Large intestine (tissue), 3 donors: ENCODE measurements around the gene KLHL35. TPM values are rescaled to one million over a fixed set of nuclear protein-coding genes. Genes with fewer than 3 reads are reported as not detected.
"Not testable (repeated sequence)": the region's sequence is repeated elsewhere in the genome, so short reads cannot be mapped to it uniquely, and the experiment has no call there.

Source experiments
- DNase-seq, 2 donors: peaks; one replicate each; pipeline versions ENCODE4 v3.0.0 to v3.0.0-alpha.2; 2013
- H3K27ac ChIP-seq: one replicate; pipeline ENCODE4 v1.5.1; 2013; ENCODE audit warnings: low read length
- H3K27me3 ChIP-seq: 2 replicates; pipeline ENCODE4 v1.6.1; 2013; ENCODE audit warnings: low read length; ENCODE audit not compliant: control insufficient read depth, insufficient read depth
- H3K36me3 ChIP-seq: 2 replicates; pipeline ENCODE4 v1.6.1; 2013; ENCODE audit warnings: low read length; ENCODE audit not compliant: control insufficient read depth, insufficient read depth
- H3K4me1 ChIP-seq: one replicate; pipeline ENCODE4 v1.6.1; 2013; ENCODE audit warnings: low read length; ENCODE audit not compliant: control insufficient read depth, insufficient read depth
- H3K4me3 ChIP-seq: one replicate; pipeline ENCODE4 v1.5.1; 2013; ENCODE audit warnings: low read length
- H3K9me3 ChIP-seq: one replicate; pipeline ENCODE4 v1.6.1; 2013; ENCODE audit warnings: mild to moderate bottlenecking, low read depth, low read length, moderate library complexity; ENCODE audit not compliant: control insufficient read depth
- WGBS: methylation state at CpG from one replicate; pipeline ENCODE4 v1.1.5; 2013; ENCODE audit warnings: low lambda C conversion rate; ENCODE audit not compliant: insufficient coverage; 5-methylcytosine and 5-hydroxymethylcytosine counted together
- polyA plus RNA-seq: library from polyadenylated mRNA; unstranded; fragments of 120-200 nt; gene quantifications from one replicate; pipeline ENCODE4 v1.2.1, GENCODE V29; 2013

KLHL35 gene
- polyA plus RNA-seq, 1 donor, result 1.3 TPM

DNA sequence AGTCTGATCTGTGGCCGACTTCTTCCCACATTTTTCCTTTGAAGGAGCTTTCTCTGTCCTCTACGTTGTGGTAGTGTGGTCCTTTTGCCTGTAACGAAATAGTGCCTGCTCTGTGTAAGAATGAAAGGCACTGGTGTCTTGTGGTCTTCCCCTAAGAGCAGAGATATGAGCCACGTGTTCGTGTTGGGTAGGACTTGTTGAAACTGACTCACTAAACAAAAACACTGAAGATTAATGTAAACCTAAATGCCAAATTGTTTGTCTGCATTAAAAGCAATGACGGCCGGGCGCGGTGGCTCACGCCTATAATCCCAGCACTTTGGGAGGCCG, 43.8 kb downstream of the KLHL35 start:
- DNase-seq, result no peak
- no peak overlapping the region for H3K27ac ChIP-seq

DNA sequence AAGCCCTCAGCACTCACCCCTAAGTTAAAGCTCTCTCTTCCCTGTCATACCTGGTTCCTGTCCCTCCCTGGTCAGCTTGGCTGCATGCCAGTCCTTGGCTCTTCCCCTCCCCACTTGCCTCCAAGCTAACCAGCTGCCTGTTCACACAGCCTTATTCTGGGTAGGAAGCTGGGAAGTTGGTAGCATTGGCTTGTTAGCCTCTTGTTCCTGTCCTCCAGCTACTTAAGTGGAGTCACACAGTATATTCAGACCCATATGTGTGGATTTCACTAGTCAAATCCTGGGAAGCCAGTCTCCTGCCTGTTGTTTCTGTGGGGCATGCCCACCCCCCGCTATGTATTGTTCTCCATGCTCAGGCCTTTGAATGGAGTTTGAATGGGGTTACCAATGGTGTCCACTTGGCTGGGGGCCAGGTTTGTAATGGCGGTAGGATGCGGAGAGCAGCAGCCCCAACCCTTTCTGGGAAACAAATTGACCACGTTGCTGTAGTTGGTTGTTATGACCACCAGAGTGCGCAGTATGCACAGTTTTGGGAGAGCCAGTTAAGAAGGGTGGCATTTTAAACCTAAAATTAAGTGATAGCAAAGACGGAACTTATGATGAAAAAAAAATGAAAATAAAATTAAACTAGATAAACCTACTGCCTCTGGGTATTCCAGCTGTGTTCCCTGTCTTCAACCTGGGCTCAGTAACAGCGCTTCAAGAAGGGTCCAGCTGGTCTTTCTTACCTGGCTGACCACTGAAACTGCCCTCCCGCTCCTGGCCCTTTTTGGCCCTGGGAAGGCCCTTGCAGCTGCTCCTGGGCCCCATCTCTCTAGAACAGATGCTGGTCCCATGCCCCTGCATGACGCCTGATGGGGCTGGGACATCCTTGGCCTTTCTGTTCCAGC, 44.4 kb downstream of the KLHL35 start:
- DNase-seq, result peak; percentile 58 to 59

More for the DNA sequence above, 43.8 kb downstream of the KLHL35 start:
- Histone ChIP-seq H3K27me3 (no peaks in the 10 kb centered on the region), H3K9me3 (no peaks in the 10 kb centered on the region), H3K36me3 (no peaks in the 10 kb centered on the region), H3K4me3 (no peak overlapping the region), H3K4me1 (peaks cover 23% of the 10 kb centered on the region)
- WGBS, result no CpG with 5 or more reads among the region's 11 CpGs

DNA sequence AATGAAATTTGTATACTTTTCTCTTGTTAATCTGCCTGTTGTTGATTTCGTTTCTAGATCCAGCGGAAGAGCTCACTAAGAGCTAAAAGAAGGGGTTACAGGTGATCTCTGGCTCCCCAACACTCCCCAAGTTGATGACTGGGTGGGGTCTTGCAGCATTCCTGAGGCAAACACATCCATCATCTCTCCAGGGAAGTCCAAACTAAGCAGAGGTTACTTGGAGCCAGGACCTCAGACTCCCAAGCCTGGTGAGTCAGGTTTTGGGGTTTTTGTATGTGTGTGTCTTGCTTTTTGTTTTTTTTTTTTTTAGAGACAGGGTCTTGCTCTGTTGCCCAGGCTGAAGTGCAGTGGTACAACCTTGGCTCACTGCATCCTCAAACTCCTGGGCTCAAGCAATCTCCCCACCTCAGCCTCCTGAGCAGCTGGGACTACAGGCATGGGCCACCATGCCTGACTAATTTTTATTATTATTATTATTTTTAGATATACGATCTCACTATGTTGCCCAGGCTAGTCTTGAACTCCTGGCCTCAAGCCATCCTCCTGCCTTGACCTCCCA, 45.2 kb downstream of the KLHL35 start:
- no peaks in the 10 kb centered on the region for H3K36me3 ChIP-seq
- DNase-seq, result no peak
- H3K4me1 ChIP-seq, result peaks cover 23% of the 10 kb centered on the region
- H3K4me3 ChIP-seq, result no peak overlapping the region
- H3K9me3 ChIP-seq, result no peaks in the 10 kb centered on the region
- H3K27me3 ChIP-seq, result no peaks in the 10 kb centered on the region
- WGBS, result 100% methylated on average over 1 of the region's 3 CpGs
- H3K27ac ChIP-seq, result peak overlapping the region; percentile 40

More for the DNA sequence above, 44.4 kb downstream of the KLHL35 start:
- 0% methylated on average over 1 of the region's 9 CpGs for WGBS
- Histone ChIP-seq H3K27ac (peak overlapping the region; percentile 16), H3K27me3 (no peaks in the 10 kb centered on the region), H3K4me3 (no peak overlapping the region), H3K36me3 (no peaks in the 10 kb centered on the region), H3K9me3 (no peaks in the 10 kb centered on the region), H3K4me1 (peaks cover 23% of the 10 kb centered on the region)

DNA sequence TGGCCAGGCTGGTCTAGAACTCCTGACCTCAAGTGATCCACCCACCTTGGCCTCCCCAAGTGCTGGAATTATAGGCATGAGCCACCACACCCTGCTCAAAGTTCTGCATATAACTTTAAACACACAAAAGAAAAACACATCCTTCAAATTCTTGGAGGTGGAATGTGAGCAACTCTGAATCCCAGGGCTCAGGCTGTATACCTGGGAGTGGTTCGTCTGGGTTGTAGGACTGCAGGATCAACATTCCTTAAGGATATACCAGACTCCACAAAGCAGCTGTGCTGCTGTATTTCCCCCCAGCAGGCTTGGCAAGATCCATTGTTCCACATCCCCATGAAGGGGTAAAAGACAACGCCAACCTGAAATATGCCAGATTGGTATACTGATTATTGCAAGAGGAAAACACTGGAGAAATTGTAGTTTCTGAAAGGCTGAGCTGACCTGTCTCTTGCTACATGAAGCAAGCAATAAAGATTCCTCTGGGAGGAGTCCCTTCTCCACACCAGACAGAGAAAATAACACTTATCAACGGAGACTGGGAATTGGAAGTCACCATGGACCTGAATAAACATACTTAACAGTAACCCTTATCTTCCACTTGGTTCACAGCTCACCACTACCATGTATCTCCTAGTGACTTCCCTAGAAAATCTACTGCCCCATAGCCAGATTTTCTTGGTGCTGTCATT, 45.9 kb downstream of the KLHL35 start:
- no peaks in the 10 kb centered on the region for H3K9me3 ChIP-seq
- no peaks in the 10 kb centered on the region for H3K36me3 ChIP-seq
- peaks cover 23% of the 10 kb centered on the region for H3K4me1 ChIP-seq
- whole genome bisulfite sequencing, result no CpG with 5 or more reads among the region's 3 CpGs
- H3K4me3 ChIP-seq, result no peak overlapping the region
- peak; percentile 60 to 71 for DNase-seq
- peak overlapping the region; percentile 40 for H3K27ac ChIP-seq
- H3K27me3 ChIP-seq, result no peaks in the 10 kb centered on the region

DNA sequence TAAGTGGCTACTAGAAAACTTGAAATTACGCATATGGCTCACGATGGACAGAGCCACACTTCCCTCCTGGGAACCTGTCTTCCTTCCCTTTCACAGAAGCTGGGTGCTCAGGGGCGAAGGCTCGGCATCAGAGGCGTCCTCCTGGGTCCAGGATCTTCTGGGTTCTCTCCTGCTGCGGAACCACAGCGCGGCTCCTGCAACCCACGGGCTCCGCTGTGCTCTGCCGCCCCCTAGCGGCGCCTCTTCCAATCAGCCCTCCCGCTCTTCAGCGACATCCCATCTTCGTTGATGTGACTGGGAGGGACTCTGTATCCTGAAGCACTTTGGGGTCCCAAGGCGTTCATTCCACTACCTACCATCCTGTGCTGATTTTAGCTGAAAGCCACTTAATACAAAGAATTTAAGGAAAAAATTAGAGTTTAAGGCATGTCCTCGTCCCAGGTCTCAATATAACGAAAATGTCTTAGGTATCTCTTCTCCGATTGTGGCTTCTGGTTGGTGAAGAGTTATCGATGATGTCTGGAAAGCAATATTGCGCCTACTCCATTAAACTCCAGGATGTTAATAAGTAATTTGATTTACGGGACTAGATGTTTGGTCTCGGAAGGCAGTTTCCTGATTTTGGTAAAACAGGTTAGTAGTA, 48.4 kb downstream of the KLHL35 start:
- no peaks in the 10 kb centered on the region for H3K36me3 ChIP-seq
- H3K4me1 ChIP-seq, result peaks cover 41% of the 10 kb centered on the region
- H3K27ac ChIP-seq, result no peak overlapping the region
- H3K9me3 ChIP-seq, result no peaks in the 10 kb centered on the region
- no peak overlapping the region for H3K4me3 ChIP-seq
- no peaks in the 10 kb centered on the region for H3K27me3 ChIP-seq
- WGBS, result 68% methylated on average over 4 of the region's 24 CpGs
- DNase-seq, result peak; percentile 68 to 70

DNA sequence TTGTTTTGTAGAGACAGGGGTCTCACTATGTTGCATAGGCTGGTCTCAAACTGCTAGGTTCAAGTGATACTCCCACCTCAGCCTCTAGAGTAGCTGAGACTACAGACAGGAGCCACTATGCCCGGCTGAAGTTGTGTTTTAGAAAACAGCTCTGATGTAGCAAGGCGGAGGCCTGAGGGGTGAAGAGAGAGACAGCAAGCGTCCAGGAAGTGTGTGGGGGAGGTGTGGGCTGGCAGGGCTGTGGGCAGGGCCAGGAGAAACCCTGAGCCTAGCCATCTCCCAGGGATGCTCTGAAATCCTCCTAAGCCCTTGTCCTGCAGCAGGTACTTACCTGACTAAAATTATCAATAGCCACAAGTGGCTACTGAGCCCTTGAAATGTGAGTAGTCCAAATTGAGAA, 49.8 kb downstream of the KLHL35 start:
- no peaks in the 10 kb centered on the region for H3K36me3 ChIP-seq
- no peaks in the 10 kb centered on the region for H3K27me3 ChIP-seq
- peaks cover 3% of the 10 kb centered on the region for H3K9me3 ChIP-seq
- no CpG with 5 or more reads among the region's 3 CpGs for WGBS
- H3K27ac ChIP-seq, result no peak overlapping the region
- no peak for DNase-seq
- H3K4me1 ChIP-seq, result peaks cover 41% of the 10 kb centered on the region
- no peak overlapping the region for H3K4me3 ChIP-seq

DNA sequence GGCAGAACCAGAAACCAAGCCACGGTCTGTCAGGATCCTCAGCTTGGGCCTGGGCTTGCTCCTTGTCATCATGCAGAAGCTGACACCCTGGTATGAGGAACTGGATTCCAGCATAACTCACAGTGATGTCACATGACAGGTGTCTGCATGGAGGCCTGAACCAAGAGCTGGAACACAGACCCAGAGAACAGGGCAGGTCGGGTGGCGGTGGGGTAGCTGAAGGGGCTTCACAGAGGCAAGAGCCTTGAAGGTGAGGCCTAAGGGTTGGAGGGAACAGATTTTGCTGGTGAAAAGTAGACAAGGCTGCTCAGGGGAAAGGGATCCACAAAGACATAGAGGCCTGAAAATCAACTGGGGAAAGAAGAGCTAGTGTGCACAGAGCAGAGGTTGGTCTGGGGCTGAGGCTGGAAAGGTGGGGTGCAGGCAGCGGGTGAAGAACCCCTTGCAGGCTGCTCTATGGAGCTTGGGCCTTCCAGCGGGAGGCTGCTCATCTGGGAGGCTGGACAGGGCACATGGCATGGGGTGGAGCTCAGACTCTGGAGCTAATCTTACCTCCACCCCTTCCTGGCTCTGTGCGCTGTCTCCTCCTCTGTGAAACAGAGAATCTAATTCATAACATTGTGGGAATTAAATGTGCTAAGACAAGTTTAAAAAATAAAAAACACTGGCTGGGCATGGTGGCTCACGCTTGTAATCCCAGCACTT, 52.1 kb downstream of the KLHL35 start:
- Histone ChIP-seq H3K36me3 (no peaks in the 10 kb centered on the region), H3K27ac (peak overlapping the region; percentile 76), H3K9me3 (peaks cover 3% of the 10 kb centered on the region), H3K4me1 (peaks cover 30% of the 10 kb centered on the region), H3K4me3 (no peak overlapping the region), H3K27me3 (no peaks in the 10 kb centered on the region)
- WGBS, result no CpG with 5 or more reads among the region's 7 CpGs
- peak; percentile 65 to 84 for DNase-seq

DNA sequence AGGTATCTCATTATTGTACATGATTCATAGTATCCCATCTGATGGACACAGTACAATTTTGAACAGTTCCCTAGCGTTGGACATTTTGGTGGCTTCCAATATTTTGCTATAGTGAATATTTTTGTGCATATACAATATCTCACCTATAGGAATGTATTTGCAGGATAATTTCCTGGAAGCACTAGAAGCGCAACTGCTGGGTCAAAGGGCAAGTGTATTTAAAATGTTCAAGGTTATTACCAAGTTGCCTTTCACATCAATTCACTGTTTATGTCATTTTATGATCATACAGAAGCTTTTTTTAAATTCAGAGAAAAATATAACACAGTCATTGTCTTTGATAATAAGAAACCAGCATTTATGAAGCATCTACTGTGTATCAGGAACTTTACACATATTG, 52.8 kb downstream of the KLHL35 start:
- Histone ChIP-seq H3K4me1 (peaks cover 32% of the 10 kb centered on the region), H3K9me3 (peaks cover 3% of the 10 kb centered on the region), H3K4me3 (no peak overlapping the region), H3K27me3 (no peaks in the 10 kb centered on the region), H3K27ac (peak overlapping the region; percentile 76), H3K36me3 (no peaks in the 10 kb centered on the region)
- WGBS, result 33% methylated on average over 1 of the region's 2 CpGs
- DNase-seq, result no peak

DNA sequence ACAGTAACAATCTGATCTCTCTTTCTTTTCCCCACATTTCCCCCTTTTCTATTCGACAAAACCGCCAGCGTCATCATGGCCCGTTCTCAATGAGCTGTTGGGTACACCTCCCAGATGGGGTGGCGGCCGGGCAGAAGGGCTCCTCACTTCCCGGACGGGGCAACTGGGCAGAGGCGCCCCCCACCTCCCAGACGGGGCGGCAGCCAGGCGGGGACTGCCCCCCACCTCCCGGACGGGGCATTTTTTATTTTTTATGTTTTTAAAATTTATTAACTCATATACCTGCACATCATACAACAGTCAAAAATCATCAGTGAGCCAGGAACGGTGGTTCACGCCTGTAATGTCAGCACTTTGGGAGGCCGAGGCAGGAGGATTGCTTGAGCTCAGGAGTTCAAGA, 54.2 kb downstream of the KLHL35 start:
- peak overlapping the region; percentile 34 for H3K27ac ChIP-seq
- H3K9me3 ChIP-seq, DNase-seq, H3K27me3 ChIP-seq, H3K4me3 ChIP-seq, H3K36me3 ChIP-seq: not testable (repeated sequence)
- WGBS, result no CpG with 5 or more reads among the region's 17 CpGs
- peaks cover 29% of the 10 kb centered on the region for H3K4me1 ChIP-seq

DNA sequence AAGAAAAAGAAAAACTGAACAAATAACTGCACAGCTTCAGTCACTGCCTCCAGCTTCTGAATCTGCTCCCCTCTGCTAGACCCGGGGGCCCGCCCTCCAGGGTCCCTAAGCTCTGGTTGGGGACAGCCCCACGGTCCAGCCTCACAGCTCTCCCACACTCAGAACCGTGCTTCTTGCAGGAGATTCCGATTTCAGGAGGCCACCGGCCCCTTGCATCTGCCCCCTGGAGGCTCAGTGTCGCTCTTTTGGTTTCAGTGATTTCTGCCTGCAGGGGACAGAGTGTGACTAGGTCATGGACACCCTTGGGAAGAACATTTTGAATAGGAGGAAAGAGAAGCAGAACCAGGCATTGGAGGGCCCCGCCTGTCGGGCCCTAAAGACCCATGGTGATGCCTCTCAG, 56.8 kb downstream of the KLHL35 start:
- H3K4me1 ChIP-seq, result peaks cover 46% of the 10 kb centered on the region
- WGBS, result no CpG with 5 or more reads among the region's 9 CpGs
- H3K9me3 ChIP-seq, result peaks cover 3% of the 10 kb centered on the region
- no peaks in the 10 kb centered on the region for H3K36me3 ChIP-seq
- peak overlapping the region; percentile 57 for H3K27ac ChIP-seq
- no peak for DNase-seq
- no peaks in the 10 kb centered on the region for H3K27me3 ChIP-seq
- H3K4me3 ChIP-seq, result no peak overlapping the region
